ENCODE results near the gene EDARADD. TPM values are rescaled to one million over a fixed set of nuclear protein-coding genes. Genes with fewer than 3 reads are reported as not detected.
"Not testable (repeated sequence)": the region's sequence is repeated elsewhere in the genome, so short reads cannot be mapped to it uniquely, and the experiment has no call there.

The EDARADD gene
- total RNA-seq, 1 donor from 2014 or later = not detected

- no peak for DNase-seq (ENCODE audit: low read depth in 2 of 2)
These were observed 39.8 kb downstream of the EDARADD start for GRCh38 chr1:236433819-236434315.

DNA sequence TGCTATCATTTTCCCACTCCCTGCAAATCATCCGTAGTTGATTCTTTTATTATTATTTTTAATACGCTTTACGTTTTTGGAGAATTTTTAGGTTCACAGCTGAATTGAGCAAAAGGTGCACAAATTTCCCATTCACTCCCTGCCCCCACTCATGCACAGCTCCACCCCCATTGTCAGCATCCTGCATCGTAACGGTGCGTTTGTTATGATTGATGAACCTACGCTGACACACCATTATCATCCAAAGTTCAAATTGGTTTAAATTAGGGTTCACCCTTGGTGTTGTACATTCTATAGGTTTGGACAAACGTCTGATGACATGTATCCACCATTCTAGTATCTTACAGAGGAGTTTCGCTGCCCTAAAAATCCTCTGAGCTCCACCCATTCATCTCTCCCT, 44.5 kb downstream of the EDARADD start:
- no peak for DNase-seq (ENCODE audit: low read depth in 2 of 2)

DNA sequence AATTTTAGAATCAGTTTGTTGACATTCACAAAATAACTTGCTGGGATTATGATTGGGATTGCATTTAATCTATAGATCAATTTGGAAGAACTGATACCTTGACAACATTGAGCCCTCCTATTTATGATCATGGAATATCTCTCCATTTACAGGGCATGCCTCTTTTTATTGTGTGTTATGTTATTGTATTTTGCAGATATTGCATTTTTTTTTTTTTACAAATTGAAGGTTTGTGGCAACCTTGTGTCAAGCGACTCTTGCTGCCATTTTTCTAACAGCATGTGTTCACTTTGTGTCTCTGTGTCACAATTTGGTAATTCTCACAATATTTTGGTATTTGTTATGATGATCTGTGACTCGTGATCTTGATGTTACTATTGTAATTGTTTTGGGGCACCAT, 46.3 kb downstream of the EDARADD start:
- no peak for DNase-seq (ENCODE audit: low read depth in 2 of 2)

- DNase-seq (ENCODE audit: low read depth in 2 of 2) = no peak
These were observed 56.7 kb downstream of the EDARADD start for GRCh38 chr1:236450779-236451178.

GRCh38 chr1:236451796-236452373, 57.8 kb downstream of the EDARADD start:
- DNase-seq (ENCODE audit: low read depth in 2 of 2) = peak; percentile 36 to 58

DNA sequence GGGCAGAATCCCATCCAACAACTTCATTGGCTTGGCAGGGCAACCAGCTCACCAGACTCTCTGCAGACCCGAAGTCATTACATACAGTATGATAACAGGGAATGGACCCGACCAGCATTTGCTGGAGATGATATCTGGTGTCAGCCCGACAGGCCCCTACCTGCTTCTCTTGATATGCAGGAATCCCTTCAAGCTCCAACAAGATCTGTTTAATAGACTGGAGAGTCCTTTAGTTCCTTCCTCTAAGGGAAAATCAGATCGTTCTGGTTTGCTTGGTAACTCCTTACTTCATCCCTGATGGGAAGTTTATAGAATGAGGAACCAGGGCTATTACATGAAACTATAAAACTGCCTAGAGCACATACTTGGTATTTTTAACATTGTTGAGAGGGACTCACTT, 61.2 kb downstream of the EDARADD start:
- DNase-seq (ENCODE audit: low read depth in 2 of 2) = no peak

DNA sequence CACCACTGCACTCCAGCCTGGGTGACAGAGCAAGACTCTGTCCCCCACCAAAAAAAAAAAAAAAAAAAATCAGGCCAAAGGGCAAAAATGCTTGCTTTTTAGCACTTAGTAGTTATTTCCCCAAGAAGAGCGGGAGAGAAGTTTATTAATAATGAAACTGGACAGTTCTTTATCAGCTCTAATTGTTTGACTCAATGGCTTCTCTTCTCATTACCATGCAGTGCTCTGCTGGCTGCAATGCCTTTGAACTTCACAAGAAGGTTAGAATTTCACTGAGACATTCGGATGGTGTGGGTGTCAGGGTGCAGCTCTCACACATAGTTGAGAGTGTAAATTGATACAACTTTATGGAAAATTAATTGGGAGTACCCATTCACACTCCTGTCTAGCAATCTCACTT, 63.7 kb downstream of the EDARADD start:
- no peak for DNase-seq (ENCODE audit: low read depth in 2 of 2)

DNA sequence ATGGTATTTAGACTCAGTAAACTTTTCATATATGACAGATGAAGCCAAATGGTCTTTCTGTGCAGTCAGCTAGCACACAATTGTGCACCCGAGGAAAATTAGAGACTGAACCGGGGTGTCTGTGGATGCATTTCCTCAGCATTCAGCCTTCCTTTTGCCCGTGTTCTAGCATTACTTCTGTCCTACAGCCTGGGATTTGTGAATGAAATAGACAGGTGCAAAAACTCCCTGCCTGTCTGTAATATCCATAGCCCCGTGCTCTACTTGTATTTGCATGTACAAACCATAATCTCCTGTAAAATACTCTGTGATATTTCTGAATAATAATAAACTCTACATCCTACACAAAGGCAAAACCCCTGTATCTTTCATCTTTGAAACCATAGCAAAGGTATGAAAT, 64.9 kb downstream of the EDARADD start:
- DNase-seq (ENCODE audit: low read depth in 2 of 2) = no peak

DNA sequence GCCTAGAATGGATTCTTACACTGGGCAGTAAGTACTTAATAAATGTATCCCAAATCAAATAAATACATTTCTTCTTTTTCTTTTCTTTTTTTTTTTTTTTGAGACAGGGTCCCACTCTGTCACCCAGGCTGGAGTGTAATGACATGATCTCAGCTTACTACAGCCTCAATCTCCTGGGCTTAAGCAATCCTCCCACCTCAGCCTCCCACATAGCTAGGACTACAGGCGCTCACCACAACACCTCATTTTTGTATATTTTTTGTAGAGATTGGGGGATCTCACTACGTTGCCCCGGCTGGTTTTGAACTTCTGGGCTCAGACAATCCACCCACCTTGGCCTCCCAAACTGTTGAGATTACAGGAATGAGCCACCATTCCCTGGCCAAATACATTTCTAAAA, 66.0 kb downstream of the EDARADD start:
- no peak for DNase-seq (ENCODE audit: low read depth in 2 of 2)

GRCh38 chr1:236464197-236464596, 70.1 kb downstream of the EDARADD start:
- DNase-seq (ENCODE audit: low read depth in 2 of 2) = not testable (repeated sequence)

DNA sequence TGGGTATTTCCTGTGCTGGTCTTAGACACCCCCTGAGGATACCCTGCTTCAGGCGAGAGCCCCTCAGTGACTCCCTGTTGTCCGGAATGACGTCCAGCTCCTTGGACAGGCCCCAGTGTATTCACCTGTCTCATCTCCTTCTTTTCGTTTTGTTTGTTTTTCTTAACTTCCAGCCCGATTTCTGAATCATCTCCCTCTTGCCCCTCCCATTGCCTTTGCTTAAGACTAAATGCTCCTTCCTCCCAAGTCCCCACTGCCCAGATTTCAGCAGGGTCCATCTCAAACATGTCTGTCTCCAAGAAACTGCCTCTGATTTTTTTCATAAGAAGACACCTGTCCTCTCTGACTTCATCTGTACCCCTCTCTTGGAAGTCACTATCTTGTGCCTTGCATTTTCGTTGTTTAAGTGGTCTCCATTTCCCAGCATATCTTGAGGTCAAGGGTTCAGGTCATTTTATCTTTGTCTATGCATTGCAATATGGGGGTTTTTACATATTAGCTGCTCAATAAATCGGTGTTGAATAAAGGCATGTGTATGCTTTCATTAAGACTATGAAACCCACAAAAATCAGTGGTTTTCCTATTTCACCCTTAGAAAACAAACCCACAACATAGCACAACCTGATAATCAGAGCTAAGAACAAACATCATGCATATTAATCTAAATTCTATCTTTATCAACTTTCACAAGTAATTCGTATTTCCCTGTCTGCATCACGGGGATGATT, 71.3 kb downstream of the EDARADD start:
- no peak for DNase-seq (ENCODE audit: low read depth in 2 of 2)

DNA sequence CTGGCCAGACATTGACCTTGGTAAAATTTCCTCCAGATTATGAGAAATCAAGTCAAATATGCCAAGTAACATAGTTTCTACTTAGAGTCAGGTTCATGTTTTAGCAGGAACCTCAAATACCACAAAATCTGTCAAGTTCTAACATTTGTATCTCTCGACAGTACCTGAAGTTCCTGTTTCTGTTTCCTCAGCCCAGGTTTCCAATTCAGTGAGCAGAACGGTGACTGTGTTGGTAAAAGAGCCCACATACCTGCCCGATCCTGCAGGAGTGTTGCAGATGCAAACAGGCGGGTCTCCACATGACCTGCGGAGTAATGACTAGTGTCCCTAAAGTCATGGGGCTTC, 71.8 kb downstream of the EDARADD start:
- DNase-seq (ENCODE audit: low read depth in 2 of 2) = no peak

GRCh38 chr1:236467327-236467641, 73.2 kb downstream of the EDARADD start:
- DNase-seq (ENCODE audit: low read depth in 2 of 2) = no peak

- DNase-seq (ENCODE audit: low read depth in 2 of 2) = no peak
These were observed 74.5 kb downstream of the EDARADD start for GRCh38 chr1:236468625-236469024.

- no peak for DNase-seq (ENCODE audit: low read depth in 2 of 2)
These were observed 75.4 kb downstream of the EDARADD start for GRCh38 chr1:236469466-236469865.

DNA sequence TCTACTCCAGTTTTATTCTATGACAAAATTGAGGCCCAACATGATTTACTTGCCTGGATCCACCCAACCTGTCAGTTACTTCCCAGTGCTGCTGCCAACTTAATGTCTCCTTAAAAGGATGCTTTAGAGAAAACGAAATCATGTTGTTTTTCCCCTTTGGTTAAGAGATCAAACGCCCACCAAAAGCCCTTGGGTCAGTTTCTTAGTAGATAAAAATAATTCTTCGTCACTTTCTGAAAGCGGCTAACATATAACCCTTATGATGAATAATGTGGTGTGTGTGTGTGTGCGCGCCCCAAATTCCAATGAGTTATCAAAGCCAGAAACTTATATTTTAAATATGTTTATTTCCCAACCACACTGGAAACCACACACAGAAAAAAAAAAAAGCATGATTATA, 77.0 kb downstream of the EDARADD start:
- no peak for DNase-seq (ENCODE audit: low read depth in 2 of 2)

DNA sequence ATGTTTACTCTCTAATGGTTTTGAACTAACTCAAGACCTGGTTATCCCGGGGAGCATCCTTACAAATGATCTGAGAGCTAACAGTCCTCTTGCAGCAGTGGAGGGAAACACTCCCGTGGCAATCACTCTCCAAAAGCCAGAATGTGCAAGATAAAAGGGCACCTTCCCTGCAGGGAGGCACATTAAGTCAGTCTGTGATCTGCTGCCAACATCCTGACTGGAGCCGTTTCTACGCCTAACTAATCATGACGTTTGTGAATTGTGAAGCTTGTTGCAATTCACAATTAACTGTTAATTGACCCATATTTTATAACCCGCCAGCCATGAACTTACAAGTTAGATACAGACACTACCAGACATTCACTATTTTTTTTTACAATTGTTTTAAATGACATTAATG, 77.6 kb downstream of the EDARADD start:
- no peak for DNase-seq (ENCODE audit: low read depth in 2 of 2)

GRCh38 chr1:236472850-236473788, 79.0 kb downstream of the EDARADD start:
- no peak for DNase-seq (ENCODE audit: low read depth in 2 of 2)

GRCh38 chr1:236476019-236476418, 81.9 kb downstream of the EDARADD start:
- no peak for DNase-seq (ENCODE audit: low read depth in 2 of 2)

GRCh38 chr1:236480758-236481436, 86.8 kb downstream of the EDARADD start:
- no peak for DNase-seq (ENCODE audit: low read depth in 2 of 2)

DNA sequence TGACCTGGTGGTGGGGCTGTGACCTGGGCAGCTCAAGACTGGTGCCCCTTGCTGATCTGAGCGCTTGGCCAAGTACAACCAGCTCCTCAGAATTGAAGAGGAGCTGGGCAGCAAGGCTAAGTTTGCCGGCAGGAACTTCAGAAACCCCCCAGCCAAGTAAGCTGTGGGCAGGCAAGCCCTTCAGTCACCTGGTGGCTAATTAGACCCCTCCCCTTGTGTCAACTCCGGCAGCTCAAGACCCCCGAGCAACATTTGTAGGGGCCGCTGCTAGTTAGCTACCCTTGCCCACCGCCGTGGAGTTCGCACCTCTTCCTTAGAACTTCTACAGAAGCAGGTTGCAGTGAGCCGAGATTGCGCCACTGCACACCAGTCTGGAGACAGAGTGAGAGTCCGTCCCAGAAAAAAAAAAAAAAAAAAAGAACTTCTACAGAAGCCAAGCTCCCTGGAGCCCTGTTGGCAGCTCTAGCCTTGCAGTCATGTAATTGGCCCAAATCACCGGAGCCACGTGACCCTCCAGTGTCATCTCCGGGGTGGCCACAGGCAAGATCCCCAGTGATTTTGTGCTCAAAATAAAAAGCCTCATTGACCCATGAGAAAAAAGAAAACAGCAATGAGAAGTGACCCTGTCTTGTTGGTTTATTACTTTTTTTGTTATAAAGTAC, 90.4 kb downstream of the EDARADD start:
- no peak for DNase-seq (ENCODE audit: low read depth in 2 of 2)
